ENCODE measurements around the gene IDUA.

IDUA gene

DNA sequence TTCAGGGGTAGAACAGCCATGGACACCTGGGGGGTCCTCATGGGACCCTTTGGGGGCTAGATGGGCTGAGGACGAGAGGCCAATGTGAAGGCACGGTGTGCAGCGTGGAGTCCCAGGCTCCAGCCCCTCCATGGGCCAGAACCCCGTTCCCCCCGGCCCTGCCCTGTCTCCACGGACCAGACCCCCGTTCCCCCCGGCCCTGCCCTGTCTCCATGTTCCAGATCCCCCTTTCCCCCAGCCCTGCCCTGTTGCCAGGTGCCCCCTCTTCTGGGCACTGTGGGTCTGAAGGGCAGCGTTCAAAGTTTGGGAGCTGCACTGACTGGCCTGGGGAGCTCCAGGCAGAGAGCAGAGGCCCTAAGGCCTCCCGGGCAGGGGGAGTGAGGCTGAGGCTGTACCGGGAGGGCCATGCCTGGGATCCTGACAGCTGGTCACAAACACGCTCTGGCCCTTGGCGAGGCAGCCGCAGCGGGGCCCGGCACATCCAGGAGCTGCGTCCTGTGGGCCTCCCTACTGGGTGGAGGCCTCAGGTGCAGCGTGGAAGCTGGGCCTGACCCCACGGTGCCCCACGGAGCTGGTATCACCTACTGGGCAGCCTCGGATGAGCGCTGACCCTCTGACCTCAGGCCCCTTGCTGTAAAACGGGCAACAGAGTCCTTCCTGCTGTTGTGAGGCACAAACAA, 22.4 kb upstream of the IDUA start:
- peaks cover 0 to 14% (median 8%) of the 10 kb centered on the region in 4 donors for H3K4me1 ChIP-seq
- TF ChIP-seq, protein P1, sequence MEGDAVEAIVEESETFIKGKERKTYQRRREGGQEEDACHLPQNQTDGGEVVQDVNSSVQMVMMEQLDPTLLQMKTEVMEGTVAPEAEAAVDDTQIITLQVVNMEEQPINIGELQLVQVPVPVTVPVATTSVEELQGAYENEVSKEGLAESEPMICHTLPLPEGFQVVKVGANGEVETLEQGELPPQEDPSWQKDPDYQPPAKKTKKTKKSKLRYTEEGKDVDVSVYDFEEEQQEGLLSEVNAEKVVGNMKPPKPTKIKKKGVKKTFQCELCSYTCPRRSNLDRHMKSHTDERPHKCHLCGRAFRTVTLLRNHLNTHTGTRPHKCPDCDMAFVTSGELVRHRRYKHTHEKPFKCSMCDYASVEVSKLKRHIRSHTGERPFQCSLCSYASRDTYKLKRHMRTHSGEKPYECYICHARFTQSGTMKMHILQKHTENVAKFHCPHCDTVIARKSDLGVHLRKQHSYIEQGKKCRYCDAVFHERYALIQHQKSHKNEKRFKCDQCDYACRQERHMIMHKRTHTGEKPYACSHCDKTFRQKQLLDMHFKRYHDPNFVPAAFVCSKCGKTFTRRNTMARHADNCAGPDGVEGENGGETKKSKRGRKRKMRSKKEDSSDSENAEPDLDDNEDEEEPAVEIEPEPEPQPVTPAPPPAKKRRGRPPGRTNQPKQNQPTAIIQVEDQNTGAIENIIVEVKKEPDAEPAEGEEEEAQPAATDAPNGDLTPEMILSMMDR (IDR thresholded peaks at IDR 0.05): no peak
- no peaks in the 10 kb centered on the region for H3K9me3 ChIP-seq
- no peak overlapping the region for H3K27ac ChIP-seq
- H3K36me3 ChIP-seq: peaks cover 4 to 79% (median 51%) of the 10 kb centered on the region in 3 donors
- peaks cover 0 to 7% of the 10 kb centered on the region in 2 donors for H3K27me3 ChIP-seq
- H3K4me3 ChIP-seq: no peak overlapping the region
- DNase-seq: peak in 1 of 2 donors; percentile 62
- intact Hi-C loops (cut with DNase I; ENCODE audit: low total_unique reads): no loop called here

DNA sequence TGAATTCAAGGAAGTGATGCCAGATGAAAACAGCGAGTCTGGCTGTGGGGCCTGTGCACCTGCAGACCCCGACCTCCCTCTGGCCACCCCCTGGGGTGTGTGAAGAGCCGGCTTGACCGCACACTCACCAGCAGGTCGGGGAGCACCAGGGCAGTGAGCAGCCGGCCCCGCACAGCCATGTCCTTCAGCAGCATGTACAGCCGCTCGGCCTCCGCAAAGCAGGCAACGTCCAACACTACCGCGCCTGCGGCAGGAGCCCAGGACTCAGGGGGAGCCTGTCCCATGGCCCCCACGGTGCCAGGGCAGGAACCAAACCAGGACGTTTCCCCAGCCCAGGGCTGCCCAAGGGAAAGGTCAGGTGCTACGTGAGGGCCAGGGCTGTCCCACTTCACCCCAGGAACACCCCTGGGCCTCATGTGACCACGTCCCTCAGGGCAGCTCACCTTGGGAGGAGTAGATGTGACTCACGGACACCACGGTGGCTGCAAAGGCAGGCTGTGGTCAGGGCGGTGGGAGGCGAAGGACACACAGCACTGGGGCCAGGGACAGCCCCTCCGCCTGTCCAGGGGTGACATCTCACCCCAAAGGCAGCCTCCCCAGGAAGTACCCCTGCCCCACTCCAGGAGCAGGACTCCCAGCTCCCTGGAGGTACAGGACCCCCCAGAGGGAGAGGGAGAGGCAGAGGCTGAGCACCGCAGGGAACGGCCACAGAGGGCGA, 21.6 kb upstream of the IDUA start:
- peaks cover 0 to 7% of the 10 kb centered on the region in 2 donors for H3K27me3 ChIP-seq
- peaks cover 0 to 14% (median 8%) of the 10 kb centered on the region in 4 donors for H3K4me1 ChIP-seq
- no peaks in the 10 kb centered on the region for H3K9me3 ChIP-seq
- DNase-seq: no peak
- H3K4me3 ChIP-seq: no peak overlapping the region
- peaks cover 4 to 72% (median 51%) of the 10 kb centered on the region in 3 donors for H3K36me3 ChIP-seq
- TF ChIP-seq, protein P1 (IDR thresholded peaks at IDR 0.05): no peak
- H3K27ac ChIP-seq: no peak overlapping the region
- intact Hi-C loops (cut with DNase I; ENCODE audit: low total_unique reads): no loop called here

DNA sequence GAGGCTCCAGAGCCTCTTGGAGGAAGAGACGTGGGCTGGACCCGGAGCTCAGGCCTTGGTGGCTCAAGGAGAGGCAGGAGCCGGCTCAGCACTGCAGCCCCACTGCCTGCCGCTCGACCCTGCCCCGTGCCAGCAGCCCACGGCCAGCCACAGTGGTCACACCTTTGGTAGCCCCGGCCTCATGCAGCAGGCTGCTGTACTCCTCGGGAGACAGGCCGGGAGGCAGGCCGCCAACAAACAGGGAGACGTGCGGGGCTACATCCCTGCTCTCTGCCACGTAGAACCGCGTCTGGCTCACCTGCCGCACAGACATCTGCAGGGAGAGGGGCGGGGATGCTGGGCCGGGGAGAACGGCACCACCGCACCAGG, 21.1 kb upstream of the IDUA start:
- Histone ChIP-seq H3K4me3 (no peak overlapping the region), H3K9me3 (no peaks in the 10 kb centered on the region), H3K27ac (no peak overlapping the region), H3K4me1 (peaks cover 0 to 14% (median 8%) of the 10 kb centered on the region in 4 donors), H3K27me3 (peaks cover 0 to 7% of the 10 kb centered on the region in 2 donors), H3K36me3 (peaks cover 4 to 68% (median 51%) of the 10 kb centered on the region in 3 donors)
- intact Hi-C loops (cut with DNase I; ENCODE audit: low total_unique reads): no loop called here
- no peak for DNase-seq
- TF ChIP-seq, protein P1 (IDR thresholded peaks at IDR 0.05): no peak

DNA sequence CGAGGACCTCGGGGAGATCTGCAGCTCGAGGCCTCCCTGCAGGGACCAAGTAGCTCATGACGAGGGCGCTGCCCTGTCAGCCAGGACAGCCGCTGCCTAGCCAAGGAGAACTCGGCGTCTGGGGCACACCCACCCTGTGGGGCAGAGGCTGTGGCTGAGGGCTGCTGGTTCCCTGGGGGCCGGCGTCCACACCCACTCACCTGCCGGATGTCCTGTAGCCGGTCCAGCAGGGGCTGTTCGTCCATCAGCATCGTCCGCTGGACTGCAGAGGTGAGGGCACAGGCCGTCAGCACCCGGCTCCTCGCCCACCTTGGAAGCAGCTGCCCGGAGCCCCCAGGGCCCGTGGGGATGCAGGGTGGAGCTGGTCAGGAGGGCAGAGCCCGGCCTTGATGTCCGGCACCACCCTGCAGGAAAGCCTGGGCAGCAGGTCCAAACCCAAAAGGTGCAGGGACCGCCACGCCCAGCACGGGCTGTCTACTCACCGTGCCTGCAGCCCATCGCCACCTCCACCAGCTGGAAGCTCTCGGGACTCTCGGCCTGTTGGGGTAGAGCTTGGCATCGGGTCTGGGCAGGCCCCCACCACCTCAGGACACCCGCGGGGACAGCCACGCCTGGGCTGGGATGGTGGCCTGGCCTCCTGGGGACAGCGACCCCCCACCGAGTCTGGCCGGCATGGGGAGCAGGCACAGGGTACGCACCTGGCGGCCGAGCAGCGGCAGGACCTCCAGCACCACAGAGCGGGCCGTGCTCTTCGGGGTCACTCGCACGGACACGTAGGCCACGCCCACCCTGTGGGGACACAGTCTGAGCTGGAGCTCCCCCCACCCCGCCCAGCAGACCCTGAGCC, 20.4 kb upstream of the IDUA start:
- intact Hi-C loops (cut with DNase I; ENCODE audit: low total_unique reads): no loop called here
- DNase-seq: no peak
- H3K36me3 ChIP-seq: peaks cover 4 to 60% (median 47%) of the 10 kb centered on the region in 3 donors

More for the DNA sequence above, 20.4 kb upstream of the IDUA start:
- peaks cover 0 to 22% (median 13%) of the 10 kb centered on the region in 4 donors for H3K4me1 ChIP-seq
- peaks cover 0 to 7% of the 10 kb centered on the region in 2 donors for H3K27me3 ChIP-seq
- no peaks in the 10 kb centered on the region for H3K9me3 ChIP-seq
- H3K4me3 ChIP-seq: no peak overlapping the region
- H3K27ac ChIP-seq: no peak overlapping the region
- TF ChIP-seq, protein P1 (IDR thresholded peaks at IDR 0.05): no peak

Measured in tibial artery (tissue), 4 donors.